OCI-LY1 (cell line): ENCODE results near the gene UBR3.

Source experiments
- EZH2 ChIP-seq: fragments of 200-600 bp; sonication (generic), shearing (Covaris generic); IDR thresholded peaks from 2 replicates; pipeline ENCODE4 v1.8.0; 2017; ENCODE audit warnings: borderline replicate concordance, mixed run types, mild to moderate bottlenecking, antibody characterized with exemption, low read length, moderate library complexity, mixed read lengths
- TF ChIP-seq, protein P1 (sequence below): fragments of 200-600 bp; sonication (generic), shearing (Covaris generic); IDR thresholded peaks from 2 replicates; pipeline ENCODE4 v1.5.1; 2017; ENCODE audit warnings: mild to moderate bottlenecking, antibody characterized with exemption, low read length, moderate library complexity, mixed read lengths

DNA sequence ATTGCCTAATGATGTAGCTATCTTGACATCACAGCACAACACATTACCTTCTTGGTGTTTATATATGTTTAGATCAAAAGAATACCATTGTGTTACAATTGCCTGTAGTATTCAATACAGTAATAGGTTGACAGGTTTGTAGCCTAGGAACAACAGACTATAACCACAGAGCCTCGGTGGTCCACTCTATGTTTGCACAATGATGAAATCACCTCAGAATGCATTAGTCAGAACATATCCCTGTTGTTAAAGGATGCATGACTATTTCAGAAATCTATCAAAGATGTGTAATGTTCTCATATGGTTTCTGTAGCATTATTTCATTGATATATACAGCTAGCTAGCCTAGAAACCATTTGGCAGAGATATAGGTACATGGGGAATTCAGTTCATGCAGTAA lies 11.4 kb upstream of the UBR3 start:
- TF ChIP-seq, protein P1, sequence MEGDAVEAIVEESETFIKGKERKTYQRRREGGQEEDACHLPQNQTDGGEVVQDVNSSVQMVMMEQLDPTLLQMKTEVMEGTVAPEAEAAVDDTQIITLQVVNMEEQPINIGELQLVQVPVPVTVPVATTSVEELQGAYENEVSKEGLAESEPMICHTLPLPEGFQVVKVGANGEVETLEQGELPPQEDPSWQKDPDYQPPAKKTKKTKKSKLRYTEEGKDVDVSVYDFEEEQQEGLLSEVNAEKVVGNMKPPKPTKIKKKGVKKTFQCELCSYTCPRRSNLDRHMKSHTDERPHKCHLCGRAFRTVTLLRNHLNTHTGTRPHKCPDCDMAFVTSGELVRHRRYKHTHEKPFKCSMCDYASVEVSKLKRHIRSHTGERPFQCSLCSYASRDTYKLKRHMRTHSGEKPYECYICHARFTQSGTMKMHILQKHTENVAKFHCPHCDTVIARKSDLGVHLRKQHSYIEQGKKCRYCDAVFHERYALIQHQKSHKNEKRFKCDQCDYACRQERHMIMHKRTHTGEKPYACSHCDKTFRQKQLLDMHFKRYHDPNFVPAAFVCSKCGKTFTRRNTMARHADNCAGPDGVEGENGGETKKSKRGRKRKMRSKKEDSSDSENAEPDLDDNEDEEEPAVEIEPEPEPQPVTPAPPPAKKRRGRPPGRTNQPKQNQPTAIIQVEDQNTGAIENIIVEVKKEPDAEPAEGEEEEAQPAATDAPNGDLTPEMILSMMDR = no peak
- no peak for TF ChIP-seq EZH2
